ENCODE results near the gene DAD1. TPM values are rescaled to one million over a fixed set of nuclear protein-coding genes. Genes with fewer than 3 reads are reported as not detected.

The DAD1 gene
- total and polyA plus RNA-seq, 2 of the 8 experiments (the other 6 are each of a cell fraction or from before 2014, with no cell fraction given), result 131 to 440 TPM

GRCh38 chr14:22570132-22570949 is 18.7 kb downstream of the DAD1 start (continued):
- TF ChIP-seq, protein P1, sequence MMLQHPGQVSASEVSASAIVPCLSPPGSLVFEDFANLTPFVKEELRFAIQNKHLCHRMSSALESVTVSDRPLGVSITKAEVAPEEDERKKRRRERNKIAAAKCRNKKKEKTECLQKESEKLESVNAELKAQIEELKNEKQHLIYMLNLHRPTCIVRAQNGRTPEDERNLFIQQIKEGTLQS (IDR thresholded peaks at IDR 0.05; ENCODE audit: insufficient read depth, low read depth, low read length), result no peak
- TF ChIP-seq ATF2 (IDR thresholded peaks at IDR 0.05; ENCODE audit: low read length) (no peak), EGR1 (IDR thresholded peaks at IDR 0.05; ENCODE audit: borderline replicate concordance, low read depth, low read length) (no peak), SP4 (IDR thresholded peaks at IDR 0.05; ENCODE audit: low read length) (no peak), SAP30 (IDR thresholded peaks at IDR 0.05; ENCODE audit: insufficient read depth, insufficient replicate concordance, low read length) (no peak), CTBP2 (IDR thresholded peaks at IDR 0.05; ENCODE audit: borderline replicate concordance, insufficient read depth, insufficient read length, low read length) (no peak), CBX8 (IDR thresholded peaks at IDR 0.05; ENCODE audit: borderline replicate concordance, low read depth, low read length) (no peak), KDM4A (IDR thresholded peaks at IDR 0.05; ENCODE audit: low read depth, low read length, severe bottlenecking) (no peak), TCF12 (IDR thresholded peaks at IDR 0.05; ENCODE audit: low read depth, low read length) (0 out of 2 replicates have a peak, but pooled peaks have one; percentile 28), HDAC6 (IDR thresholded peaks at IDR 0.05; ENCODE audit: low read depth, low read length) (no peak), EP300 (IDR thresholded peaks at IDR 0.05; ENCODE audit: borderline replicate concordance in 1 of 2, low read depth in 2 of 2, low read length in 2 of 2) (peak in 1 of 2 experiments; percentile 73; a peak in 1 of 3 replicates), JUND (IDR thresholded peaks at IDR 0.05; ENCODE audit: low read length) (peak; percentile 37; the same call in 1 of the 2 replicates), JUN (IDR thresholded peaks at IDR 0.05; ENCODE audit: low read depth, low read length) (no peak), RBBP5 (IDR thresholded peaks at IDR 0.05; ENCODE audit: borderline replicate concordance, low read depth, low read length) (no peak), MAFK (IDR thresholded peaks at IDR 0.05; ENCODE audit: low read depth, low read length) (no peak), ZNF274 (IDR thresholded peaks at IDR 0.05; ENCODE audit: borderline replicate concordance, extremely low read depth, low read length) (no peak), CHD2 (IDR thresholded peaks at IDR 0.05; ENCODE audit: low read length) (no peak), KDM1A (IDR thresholded peaks at IDR 0.05; ENCODE audit: borderline replicate concordance, low read length) (no peak), CEBPB (IDR thresholded peaks at IDR 0.05; ENCODE audit: low read depth, low read length) (no peak), PHF8 (conservative IDR thresholded peaks at IDR 0.05; ENCODE audit: low read depth, low read length) (no peak)
